PFSK-1 (cell line): ENCODE data around the gene STX5.

Experiments used
- POLR2AphosphoS5 ChIP-seq: IDR thresholded peaks from 2 replicates; pipeline ENCODE4 v1.6.1; 2012; ENCODE audit warnings: low read depth, mild to moderate bottlenecking, control low read depth, low read length, moderate library complexity
- TAF1 ChIP-seq: IDR thresholded peaks from 2 replicates; pipeline ENCODE4 v1.6.1; 2012; ENCODE audit warnings: low read length, control low read depth, borderline replicate concordance; ENCODE audit not compliant: insufficient read depth
- TF ChIP-seq, protein P1 (sequence below), 2 experiments: IDR thresholded peaks; 2 replicates each; pipeline versions ENCODE4 v1.6.1 to v1.8.0; 2011 to 2012; ENCODE audit warnings: low read depth in 2 of 2, low read length in 2 of 2, control low read depth in 1 of 2, inconsistent platforms in 1 of 2, mild to moderate bottlenecking in 1 of 2, moderate library complexity in 1 of 2; ENCODE audit not compliant: insufficient read depth in 1 of 2

DNA sequence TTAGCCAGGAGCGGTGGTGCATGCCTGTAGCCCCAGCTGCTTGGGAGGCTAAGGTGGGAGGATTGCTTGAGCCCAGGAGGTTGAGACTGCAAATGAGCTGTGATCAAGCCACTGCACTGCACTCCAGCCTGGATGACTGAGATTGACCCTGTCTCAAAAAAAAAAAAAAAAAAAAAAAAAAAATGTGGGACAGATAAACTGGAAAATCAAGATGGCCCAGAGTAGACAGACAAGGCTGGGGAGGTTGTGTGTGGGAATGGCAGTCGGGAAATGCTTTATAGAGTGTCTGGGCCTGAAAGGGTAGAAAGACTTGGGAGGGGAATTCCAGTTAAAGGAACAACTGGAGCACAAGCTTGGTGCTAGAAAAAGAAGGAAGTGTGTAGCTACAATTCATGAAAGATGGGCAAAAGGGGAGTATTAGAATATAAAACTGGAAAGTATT, 25.7 kb upstream of the STX5 start:
- no peak for TF ChIP-seq POLR2AphosphoS5
- no peak for TF ChIP-seq TAF1
- TF ChIP-seq, protein P1, sequence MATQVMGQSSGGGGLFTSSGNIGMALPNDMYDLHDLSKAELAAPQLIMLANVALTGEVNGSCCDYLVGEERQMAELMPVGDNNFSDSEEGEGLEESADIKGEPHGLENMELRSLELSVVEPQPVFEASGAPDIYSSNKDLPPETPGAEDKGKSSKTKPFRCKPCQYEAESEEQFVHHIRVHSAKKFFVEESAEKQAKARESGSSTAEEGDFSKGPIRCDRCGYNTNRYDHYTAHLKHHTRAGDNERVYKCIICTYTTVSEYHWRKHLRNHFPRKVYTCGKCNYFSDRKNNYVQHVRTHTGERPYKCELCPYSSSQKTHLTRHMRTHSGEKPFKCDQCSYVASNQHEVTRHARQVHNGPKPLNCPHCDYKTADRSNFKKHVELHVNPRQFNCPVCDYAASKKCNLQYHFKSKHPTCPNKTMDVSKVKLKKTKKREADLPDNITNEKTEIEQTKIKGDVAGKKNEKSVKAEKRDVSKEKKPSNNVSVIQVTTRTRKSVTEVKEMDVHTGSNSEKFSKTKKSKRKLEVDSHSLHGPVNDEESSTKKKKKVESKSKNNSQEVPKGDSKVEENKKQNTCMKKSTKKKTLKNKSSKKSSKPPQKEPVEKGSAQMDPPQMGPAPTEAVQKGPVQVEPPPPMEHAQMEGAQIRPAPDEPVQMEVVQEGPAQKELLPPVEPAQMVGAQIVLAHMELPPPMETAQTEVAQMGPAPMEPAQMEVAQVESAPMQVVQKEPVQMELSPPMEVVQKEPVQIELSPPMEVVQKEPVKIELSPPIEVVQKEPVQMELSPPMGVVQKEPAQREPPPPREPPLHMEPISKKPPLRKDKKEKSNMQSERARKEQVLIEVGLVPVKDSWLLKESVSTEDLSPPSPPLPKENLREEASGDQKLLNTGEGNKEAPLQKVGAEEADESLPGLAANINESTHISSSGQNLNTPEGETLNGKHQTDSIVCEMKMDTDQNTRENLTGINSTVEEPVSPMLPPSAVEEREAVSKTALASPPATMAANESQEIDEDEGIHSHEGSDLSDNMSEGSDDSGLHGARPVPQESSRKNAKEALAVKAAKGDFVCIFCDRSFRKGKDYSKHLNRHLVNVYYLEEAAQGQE (IDR thresholded peaks at IDR 0.05; ENCODE audit: insufficient read depth in 1 of 2, low read depth in 2 of 2, low read length in 2 of 2): no peak
